ENCODE measurements around the gene CCDC116.

- TF ChIP-seq CTCF (IDR thresholded peaks at IDR 0.05; ENCODE audit: low read depth, low read length) (no peak), MYC (IDR thresholded peaks at IDR 0.05; ENCODE audit: low read depth, low read length) (no peak), POLR2A (IDR thresholded peaks at IDR 0.05; ENCODE audit: extremely low read depth, insufficient read length) (no peak)
Observed at GRCh38 chr22:21582801-21583740, 49.5 kb upstream of the CCDC116 start.

Data from NB4 (cell line).